Middle frontal gyrus (tissue), 1 donor: ENCODE measurements around the gene PSMD5.

Experiments
- DNase-seq: peaks from one replicate; pipeline ENCODE4 v3.0.0-alpha.2; 2015; ENCODE audit warnings: low spot score; ENCODE audit errors: extremely low spot score

The PSMD5 gene

DNA sequence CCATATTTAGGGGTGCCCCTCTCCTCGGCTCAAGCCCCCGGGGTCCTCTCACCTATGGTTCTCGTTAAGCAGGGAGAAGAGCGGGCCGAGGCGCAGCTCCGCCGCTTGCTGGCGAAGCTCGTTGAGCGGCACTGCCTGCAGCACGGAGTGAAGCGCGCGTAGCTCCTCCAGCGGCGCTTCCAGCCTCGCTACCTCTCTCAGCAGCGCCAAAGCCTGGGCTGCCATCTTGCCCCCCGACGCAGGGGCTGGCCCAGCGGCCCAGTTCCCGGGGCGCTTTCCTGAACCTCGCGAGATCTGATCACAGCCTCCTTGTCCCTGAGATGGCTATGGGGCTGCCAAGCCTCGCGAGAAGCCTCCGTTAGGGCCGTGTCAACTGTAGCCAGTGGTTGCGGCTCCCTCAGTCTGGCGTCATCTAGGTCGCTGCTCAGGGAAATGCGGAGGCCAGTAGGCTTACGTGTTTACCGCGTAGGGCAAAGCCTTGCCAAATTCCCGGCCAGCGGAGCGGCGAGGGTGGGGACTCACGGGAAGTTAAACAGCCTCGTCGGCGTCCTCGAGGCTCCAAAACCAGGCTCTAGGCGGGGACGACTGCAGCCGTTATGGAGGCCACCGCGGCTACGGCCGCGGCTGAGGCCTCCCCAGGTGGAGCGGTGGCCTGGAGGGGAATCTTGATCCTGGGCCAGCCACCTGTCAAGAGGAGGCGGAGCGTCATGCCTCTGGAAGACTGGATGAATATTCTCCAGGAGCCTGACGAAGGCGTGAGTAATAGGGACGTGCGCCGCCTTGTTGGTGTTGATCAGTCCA is at the start of gene PSMD5:
TSS of gene PSMD5 (minus strand) at position 238 of the 801 bp plus-strand sequence. CDS start at position 225, 13 bp downstream.
- DNase-seq = peak; percentile 92

DNA sequence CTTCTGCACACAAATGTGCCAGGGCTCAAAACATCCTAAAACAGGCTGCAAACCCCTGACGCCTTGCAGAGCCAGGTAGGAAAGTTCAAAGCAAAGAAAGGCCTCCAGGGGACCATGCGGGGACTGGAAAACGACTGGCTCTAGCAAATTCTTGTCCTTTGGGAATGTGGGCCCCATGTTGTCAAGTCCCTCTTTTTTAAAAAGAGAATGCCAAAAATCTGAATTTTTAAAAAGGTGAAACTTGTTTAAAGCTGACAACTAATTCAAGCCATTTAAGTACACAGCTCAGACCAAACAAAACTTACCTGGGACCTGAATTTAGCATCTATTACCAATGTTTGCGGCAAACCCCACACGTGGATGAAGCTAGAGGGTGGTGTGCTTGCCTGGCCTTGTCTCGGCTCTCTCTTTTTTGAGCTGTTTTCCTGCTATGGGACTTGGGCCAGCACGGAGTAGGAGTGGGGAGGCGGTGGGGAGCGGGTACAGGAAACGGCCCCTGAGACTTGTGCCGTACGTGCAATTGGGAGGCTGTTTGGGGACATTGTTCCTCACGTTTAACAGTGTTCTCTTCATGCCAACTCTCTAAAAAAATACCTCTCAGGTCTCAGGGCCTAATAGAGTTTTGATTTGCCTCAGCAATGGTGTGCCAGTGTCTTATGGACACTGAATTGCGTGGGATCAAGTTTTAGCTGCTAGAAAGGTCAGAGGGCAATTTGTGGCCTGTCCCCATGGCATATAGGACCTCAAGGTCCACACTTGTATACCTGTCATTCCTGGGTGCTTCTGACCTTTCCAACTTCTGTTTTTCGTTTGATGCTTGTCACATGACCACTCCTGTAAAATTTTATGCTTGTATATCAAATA is 49.4 kb upstream of the PSMD5 start:
- DNase-seq = no peak

DNA sequence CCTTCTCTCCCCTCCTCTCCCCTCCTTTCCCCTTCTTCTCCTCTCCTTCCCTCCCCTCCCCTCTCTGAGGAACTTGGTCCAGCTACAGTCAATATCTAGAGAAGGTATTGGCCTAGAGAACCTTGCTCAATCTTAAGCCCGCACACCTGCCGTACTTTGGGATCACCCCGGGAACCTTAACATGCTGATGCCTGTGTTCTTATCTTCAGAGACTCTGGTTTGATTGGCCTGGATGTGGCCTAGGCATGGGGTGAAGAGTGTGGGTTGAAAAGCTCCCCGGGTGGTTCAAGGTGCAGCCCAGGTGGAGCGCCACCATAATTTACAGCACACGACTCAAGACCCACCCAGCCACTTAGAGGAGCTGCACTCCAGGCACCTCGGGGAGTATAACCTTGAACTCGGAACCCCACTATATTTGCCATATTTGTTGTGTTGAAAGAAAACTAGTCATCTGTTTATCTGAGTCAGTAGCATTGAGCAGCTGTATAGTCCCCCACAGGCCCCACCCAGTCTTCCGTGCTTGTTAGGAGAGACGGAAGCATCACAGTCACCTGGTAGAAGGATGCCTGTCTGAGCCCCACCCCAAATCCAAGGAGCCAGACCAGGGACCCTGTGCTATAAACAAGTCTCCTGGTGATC is 48.6 kb upstream of the PSMD5 start:
- DNase-seq = no peak

DNA sequence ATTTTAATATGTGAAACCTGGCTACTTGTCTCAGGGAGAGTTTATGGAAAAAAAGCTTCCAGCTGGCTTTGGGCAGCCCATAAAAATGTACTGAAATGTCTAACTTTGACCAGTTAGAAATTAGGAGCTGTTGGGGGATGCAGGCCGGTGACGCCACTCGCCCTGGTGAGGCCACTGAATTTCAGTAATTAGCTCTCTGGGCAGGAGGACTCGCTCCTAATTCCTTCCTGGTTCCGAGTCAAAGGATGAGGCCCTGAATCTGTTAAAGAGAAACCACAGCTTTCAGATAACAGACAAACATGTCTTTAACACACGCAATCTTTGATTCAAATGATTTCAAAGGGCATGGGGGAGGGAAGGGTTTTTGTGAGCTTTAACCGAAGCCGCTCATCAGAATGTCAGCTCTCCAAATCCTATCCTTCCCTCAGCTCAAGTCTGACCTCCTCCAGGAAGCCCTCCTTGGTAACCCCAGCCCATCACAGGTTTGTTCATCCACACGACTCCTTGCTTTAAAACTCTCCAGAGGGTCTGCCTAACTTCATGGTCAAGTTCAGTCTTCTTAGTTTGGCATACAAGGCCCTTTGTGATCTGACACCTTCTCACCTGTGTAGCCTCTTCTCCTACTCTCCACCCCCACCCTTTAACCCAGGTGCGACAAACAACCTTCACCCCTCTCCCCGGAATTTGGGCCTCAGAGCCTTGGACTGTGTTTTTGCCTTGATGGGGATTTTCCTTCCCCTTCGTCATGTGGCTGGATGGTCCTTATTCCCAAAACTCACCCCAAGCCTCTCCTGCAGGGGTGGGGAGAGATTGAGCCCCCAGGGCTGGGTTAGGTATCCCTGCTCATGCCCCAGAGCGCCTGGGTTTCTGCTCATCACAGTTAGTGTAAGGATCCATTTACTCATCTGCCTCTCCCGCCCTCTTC is 47.9 kb upstream of the PSMD5 start:
- DNase-seq = no peak

DNA sequence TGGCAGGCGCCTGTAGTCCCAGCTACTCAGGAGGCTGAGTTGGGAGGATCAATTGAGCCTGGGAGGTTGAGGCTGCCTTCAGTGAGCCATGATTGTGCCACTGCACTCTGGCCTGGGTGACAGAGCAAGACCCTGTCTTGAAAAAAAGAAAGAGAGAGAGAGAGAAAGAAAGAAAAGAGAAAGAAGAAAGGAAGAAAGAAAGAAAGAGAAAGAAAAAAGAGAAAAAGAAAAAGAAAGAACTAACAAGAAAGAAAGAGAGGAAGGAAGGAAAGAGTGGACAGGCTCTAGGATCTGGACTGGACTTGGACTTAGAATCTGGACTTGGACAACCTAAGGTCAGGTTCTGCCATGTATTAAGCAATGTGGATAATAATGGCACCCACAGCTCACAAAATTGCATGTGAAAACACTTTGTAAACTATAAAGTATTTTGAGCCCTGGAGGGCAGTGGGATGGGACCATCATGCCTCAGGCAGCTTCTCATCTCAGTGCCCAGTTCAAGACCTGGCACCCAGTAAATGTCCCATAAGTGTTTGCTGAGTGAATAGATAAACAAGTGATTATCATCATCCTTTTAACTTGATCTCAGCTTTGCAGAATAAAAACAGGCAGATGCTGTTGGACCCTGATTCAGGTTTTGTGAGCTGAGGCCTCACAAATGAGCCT is 47.0 kb upstream of the PSMD5 start:
- DNase-seq = no peak

DNA sequence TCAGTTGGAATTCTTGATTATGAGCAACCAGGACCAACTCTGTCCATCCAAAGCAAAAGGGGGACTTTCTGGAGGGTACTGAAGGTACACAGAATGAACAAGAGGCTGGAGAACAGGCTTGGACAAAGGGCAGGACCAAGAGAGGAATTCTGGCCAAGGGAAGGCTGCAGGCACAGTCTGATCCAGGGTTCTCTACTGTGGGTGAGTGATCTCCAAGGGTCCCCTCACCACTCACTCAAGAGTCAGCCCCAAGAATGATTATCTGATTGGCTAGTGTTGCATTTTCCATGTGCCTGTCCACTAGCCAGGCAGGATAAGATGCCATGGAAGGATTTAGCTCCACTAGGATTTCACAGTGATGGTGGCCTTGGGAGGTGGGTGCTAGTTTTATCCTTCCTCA is 45.9 kb upstream of the PSMD5 start:
- no peak for DNase-seq

DNA sequence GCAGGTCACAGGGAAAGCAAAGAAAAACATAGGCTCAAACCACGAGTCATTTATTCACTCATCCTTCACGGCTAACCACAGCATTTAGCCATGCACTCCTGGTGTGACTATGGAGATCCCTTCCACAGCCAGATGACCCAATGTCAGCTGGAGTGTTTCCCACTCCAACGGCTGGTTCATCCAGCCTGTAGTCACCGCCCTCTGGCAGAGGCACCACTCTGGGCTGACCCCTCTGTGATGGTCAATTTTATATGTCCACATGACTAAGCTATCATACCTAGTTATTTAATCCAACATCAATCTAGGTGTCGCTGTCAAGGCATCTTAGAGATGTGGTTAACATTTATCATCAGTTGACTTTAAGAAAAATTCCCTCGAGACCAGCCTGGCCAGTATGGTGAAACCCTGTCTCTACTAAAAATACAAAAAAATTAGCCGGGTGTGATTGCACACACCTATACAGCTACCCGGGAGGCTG is 43.8 kb upstream of the PSMD5 start:
- DNase-seq = no peak

DNA sequence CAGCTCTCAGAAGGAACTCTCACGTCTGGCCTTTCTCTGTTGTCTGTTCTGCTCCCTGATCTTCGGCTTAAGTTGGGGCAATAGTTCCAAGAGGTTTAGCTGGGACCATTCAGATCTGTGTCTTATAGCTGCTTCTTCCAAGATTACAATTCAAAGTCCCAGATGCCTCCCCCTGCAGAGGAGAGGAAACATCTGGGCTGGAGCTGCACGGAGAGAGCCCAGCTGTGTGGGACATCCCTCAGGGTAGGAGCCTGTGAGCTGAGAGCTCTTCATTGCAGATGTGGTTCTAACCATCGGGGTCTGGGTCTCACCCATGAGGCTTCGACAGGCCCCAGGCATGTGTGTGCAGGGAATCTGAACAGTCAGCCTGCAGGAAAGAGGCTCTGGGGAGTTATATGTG is 43.2 kb upstream of the PSMD5 start:
- DNase-seq = no peak

DNA sequence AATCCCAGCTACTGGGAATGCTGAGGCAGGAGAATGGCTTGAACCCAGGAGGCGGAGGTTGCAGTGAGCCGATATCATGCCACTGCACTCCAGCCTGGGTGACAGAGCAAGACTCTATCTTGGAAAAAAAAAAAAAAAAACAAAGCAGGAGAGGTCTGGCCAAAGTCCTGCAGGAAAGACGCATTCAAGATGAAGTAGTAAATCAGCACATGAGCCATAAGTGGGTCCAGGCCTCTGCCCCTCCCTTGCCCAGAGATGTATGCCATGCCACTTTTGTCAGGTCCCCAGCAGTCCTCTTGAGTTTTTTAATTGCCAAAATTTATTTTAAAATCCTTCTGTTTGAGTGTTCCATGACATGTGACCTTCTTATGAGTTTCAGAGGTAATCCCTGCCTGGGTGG is 42.7 kb upstream of the PSMD5 start:
- DNase-seq = no peak

DNA sequence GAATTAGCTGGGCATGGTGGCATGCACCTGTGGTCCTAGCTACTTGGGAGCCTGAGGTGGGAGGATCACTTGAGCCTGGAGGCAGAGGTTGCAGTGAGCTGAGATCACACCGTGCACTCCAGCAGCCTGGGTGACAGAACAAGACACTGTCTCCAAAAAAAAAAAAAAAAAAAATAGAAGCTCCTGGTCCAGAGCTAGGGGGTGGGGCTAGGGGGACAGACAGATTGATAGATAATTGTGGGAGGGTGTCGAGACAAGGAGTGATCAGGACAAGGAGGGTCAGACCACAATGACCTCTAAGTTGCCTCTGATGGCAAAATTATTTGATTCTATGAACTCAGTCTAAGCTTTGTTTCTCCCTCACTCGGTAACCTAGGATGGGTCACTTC is 40.9 kb upstream of the PSMD5 start:
- no peak for DNase-seq

DNA sequence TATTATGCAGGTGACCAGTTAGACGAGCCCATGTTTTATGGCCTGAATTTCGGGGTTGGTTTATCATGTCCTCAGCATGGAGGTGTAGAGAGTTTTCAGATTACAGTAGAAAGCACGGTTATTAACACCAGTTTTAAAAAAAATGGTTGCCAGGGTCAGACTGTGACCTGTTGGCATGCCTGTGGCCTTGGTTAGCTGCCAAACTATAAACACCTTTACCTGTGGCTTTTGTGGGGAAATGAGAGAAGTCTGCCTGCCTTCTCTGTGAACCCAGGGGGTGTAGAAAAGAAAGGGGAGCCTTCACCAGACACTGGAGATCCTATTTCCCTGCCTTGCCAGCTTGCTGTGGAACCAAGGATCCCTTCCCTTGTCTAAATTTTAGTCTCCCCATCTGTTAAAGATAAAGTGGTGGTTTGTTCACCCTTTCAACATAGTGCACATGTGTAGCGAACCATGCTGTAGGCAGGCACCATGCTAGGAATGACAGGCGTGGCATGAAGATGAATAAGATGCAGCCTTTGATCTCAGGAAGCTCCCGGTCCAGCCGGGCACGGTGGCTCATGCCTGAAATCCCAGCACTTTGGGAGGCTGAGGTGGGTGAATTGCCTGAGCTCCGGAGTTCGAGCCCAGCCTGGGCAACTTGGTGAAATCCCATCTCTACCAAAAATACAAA is 40.3 kb upstream of the PSMD5 start:
- DNase-seq = no peak

DNA sequence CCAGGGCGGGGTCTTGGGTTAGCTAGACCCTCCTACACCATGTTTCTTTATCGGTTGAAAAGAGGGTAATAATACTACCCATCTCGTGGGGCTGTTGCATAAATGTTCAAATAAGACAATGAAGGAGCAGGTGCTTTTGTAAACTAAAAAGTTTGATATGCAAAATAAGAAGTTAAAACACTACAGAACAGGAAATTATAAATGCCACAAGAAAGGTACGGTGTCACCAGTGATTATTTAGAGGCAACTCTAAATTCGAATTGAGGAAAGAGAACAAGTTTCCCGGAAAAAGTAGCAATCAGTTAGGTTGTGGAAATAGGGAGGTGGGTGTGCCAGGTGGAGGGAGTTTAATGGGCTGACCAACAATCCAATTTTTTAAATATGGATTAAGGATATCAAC is 36.7 kb upstream of the PSMD5 start:
- DNase-seq = no peak

DNA sequence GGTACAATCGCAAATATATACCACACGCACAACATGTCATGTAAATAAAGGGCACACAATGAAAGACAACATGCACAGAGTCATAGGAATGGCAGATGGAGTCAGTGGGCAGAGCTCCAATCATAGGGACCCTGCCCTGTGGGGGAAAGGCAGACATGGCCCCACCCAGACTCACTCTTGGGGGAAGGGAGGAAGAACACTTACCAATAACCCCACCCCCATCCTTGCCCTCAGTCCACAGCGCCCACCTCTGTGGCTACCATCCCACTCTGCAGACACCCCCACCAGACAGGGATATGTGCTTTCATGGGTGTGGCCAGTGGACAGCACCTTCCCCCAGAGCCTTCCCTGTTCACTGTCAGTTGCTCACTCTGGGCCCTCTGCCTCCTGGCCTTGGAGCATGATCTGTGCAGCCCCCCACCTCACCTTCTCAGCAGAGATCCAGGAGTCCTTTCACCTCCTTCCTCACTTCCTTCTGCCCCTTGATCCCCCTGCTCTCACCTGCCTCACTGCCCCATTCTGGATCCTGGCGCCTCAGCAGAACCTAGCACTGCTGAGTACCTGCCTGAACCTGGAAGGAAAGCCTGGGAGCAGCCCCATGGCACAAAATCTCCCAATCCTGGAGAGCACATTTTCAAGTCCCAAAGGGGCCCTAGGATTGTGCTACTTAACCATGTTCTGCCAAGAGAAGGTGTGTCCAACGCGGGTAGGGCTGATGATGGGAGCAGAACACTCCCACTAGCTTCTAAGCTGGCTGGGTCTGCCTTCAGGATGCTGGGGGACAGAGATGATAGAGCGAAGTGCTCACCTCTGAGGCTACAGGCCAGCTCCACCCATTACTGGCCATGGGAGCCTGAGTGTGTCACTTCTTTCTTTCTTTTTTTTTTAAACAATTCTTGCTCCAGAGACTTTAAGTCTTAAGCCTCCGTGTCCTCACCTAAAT is 35.7 kb upstream of the PSMD5 start:
- DNase-seq = no peak

DNA sequence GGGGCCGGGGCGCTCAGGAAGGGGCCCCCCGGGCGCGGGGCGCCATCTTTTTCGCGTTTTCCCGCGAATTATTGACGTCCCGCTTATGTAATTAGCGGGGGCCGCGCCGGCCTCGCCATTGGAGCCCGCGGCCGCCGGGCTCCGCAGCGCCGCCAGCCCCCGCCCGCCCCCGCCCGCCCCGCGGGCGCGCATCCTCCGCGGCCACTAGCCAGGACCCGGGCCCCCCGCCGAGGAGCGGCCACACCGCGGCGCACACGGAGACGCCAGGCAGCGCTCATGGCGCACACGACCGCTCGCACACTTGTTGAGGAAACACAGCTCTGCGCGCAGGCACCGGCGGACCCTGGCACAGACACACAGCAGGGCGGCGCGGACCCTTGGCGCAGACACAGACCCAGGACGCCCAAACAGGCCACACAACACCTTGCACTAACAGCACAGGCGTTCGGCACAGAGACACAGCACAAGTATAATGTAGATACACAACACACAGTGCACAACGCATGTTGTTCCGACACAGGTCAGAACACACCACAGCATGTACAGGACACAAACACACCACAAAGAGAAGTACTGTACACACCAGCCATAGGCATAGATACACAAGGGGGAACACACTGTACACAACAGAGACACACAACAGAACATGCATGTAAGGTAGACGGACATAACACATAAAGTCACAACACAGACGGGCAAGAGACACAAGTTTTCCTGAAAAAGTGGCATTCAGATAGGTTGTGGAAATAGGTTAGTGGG is 34.7 kb upstream of the PSMD5 start:
- DNase-seq = peak; percentile 5

DNA sequence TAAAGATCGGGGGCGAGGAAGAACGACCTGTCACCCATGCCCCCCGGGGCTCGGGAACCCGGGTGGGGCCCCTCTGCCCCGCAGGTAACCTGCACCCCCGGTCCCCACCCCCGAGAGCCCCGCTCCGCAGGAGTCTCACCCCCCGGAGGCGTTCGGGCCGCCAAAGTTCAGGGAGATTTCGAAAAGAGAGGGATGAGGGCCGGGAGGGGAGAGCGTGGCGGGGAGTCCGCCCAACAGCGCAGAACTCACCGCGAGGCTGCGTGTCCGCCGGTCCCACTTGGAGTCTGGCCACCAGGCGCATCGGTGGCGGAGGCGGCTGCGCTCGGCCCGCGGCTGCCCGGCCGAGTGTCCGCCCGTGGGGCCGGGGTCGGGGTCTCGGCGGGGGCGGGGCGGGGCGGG is 34.1 kb upstream of the PSMD5 start, which contains the start of gene PHF19:
TSS of gene PHF19 (minus strand) at position 347 of the 399 bp plus-strand sequence. CDS start 2,447 bp downstream, outside the sequence.
- no peak for DNase-seq

DNA sequence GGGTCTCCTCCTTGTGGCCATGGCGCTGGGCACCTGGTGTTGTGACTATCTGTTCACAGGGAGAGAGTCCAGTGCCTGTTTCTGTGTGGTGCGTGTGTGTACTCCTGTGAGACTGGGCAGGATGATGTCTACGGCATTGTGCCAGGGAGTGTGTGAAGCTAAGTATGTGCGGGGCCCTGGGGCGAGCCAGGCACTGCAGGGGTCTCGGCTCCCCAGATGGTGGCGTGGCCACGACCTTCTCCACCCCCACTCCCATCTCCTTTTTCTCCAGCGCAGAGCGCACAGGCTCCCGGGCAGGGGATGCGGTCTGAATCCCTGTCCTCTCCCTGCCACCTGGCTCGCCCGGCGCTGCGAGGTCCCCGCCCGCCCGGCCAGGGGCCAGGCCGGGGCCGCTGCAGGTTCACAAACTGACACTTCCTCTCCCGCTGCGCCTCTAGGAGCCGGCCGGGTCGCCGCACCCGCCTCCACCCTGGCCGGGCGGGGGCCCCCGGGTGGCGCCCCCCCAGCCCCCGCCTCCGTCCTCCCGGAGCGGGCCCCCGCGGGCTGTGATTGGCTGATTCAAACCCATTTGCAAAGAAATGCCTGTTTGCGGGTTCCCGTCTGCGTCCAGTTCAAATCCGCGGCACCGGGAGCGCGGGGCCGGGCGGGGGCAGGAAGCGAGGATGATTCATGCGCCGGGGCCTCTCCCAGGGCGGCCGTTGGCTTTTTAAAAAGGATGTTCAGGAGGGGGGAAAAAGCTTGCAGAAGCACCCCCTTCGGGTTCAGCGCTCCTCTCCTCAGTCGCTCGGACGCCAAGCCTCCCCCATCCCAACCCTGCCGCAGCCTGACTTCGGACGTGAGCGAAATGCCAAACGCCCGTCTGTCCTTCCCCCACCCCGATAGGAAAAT is 33.5 kb upstream of the PSMD5 start:
- DNase-seq = peak; percentile 41

DNA sequence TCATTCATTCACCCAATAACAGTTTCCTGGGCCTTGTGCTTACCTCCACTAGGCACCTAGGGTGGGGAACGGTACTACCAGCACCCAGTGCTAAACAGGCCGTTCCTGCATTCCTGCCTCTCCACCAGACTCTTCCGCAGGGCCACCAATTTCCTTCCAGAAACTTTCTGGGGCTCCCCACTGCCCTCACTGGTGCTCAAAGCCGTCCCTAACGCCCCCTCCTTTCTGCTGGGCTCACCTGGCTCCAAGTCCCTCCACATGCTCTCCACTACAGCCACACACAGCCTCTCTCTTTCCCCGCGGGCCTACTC is 32.9 kb upstream of the PSMD5 start:
- DNase-seq = no peak
